HG03558 (cell line): ENCODE data around the gene RSAD1.

ENCODE experiments used
- ATAC-seq: cut with Tn5 transposase; IDR thresholded peaks from one replicate; pipeline ENCODE4 v1.9.1; 2021; ENCODE audit warnings: moderate number of reproducible peaks; ENCODE audit not compliant: unreplicated experiment; ENCODE audit errors: extremely low read depth

The RSAD1 gene

GRCh38 chr17:50488880-50489279 lies 10.2 kb downstream of the RSAD1 start:
- ATAC-seq = no peak

GRCh38 chr17:50491505-50491904 lies 12.8 kb downstream of the RSAD1 start:
- no peak for ATAC-seq

GRCh38 chr17:50492214-50492613 lies 13.6 kb downstream of the RSAD1 start:
- ATAC-seq = no peak

- no peak for ATAC-seq
These were observed 15.1 kb downstream of the RSAD1 start for GRCh38 chr17:50493744-50494143.

GRCh38 chr17:50495217-50495823 lies 16.7 kb downstream of the RSAD1 start:
- no peak for ATAC-seq

- ATAC-seq = no peak
These were observed 17.3 kb downstream of the RSAD1 start for GRCh38 chr17:50495918-50496317.

GRCh38 chr17:50498021-50498874 lies 19.6 kb downstream of the RSAD1 start:
- no peak for ATAC-seq

- no peak for ATAC-seq
These were observed 20.6 kb downstream of the RSAD1 start for GRCh38 chr17:50499270-50499669.

GRCh38 chr17:50499721-50500120 lies 21.1 kb downstream of the RSAD1 start:
- ATAC-seq = no peak

- no peak for ATAC-seq
These were observed 22.4 kb downstream of the RSAD1 start for GRCh38 chr17:50501054-50501453.

- no peak for ATAC-seq
These were observed 23.8 kb downstream of the RSAD1 start for GRCh38 chr17:50502301-50502990.

- no peak for ATAC-seq
These were observed 27.0 kb downstream of the RSAD1 start for GRCh38 chr17:50505591-50506130.

GRCh38 chr17:50506298-50506697 lies 27.6 kb downstream of the RSAD1 start:
- no peak for ATAC-seq

- ATAC-seq = no peak
These were observed 29.4 kb downstream of the RSAD1 start, which contains the start of gene MYCBPAP for GRCh38 chr17:50507871-50508572. MYCBPAP (plus strand) TSS chr17:50508439; CDS start chr17:50508675, 236 bp downstream.

GRCh38 chr17:50508573-50509460 lies 30.2 kb downstream of the RSAD1 start:
- ATAC-seq = no peak

GRCh38 chr17:50511058-50511457 lies 32.4 kb downstream of the RSAD1 start:
- peak; percentile 64 for ATAC-seq

- ATAC-seq = no peak
These were observed 34.8 kb downstream of the RSAD1 start for GRCh38 chr17:50513495-50513894.

GRCh38 chr17:50514388-50514787 lies 35.7 kb downstream of the RSAD1 start:
- no peak for ATAC-seq
